Measurements from ENCODE around the gene ARNT2.

- no peak for TF ChIP-seq CTCF (IDR thresholded peaks at IDR 0.05; ENCODE audit: low read length)
- no peak for TF ChIP-seq EZH2phosphoT487 (IDR thresholded peaks at IDR 0.05; ENCODE audit: low read length)
- TF ChIP-seq EZH2 (optimal IDR thresholded peaks at IDR 0.05; ENCODE audit: low read depth, low read length): no peak
These were observed 191.2 kb downstream of the ARNT2 start for GRCh38 chr15:80595396-80595795.
